ENCODE measurements around the gene CRY1.

The CRY1 gene

DNA sequence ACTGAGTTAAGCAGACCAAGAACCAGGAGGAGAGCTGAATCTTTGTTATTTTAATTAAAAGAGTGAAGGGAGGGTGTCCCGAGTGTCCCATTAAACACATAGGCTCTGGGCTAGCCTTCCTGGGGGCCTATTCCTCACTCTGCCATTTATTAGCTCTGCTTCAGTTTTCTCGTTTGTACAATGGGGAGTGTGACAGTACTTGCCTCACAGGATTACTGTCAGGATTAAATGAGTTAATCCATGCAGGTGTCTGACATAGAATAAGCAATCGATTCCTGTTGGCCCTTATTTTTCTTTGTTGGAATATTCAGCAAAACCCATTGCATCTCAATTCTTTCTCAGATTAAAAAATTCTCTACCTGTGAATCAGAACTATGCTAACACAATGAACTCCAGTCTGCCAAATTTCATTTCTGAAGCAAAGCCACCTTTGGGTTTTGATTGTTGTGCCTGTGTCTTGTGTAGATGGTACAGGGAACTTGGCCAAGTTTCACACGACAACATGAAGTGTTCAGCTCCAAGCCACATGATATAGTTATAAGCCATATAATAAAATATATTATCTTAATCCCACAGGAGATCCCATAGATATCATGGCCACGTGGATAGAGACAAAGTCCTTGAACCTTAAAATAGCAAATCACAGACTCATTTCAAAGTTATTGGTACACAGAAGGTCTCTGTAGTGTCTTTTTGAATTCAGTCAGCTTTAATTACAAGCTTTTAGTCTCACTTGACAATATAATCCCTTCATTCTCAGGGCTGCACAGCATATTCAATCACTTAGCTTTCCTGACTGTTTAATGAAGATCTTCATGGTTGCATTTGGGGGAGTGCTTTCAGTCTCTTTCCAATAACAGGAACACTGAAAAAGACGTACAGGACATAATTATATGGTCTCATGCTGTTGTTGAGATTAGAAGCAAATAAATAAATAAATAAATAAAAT, 34.4 kb upstream of the CRY1 start:
- no peaks in the 10 kb centered on the region for H3K9me3 ChIP-seq (ENCODE audit: control insufficient read depth, insufficient read depth, low read length)
- H3K27me3 ChIP-seq (ENCODE audit: control insufficient read depth, insufficient read depth, low read length) = no peaks in the 10 kb centered on the region
- no peak overlapping the region for H3K9ac ChIP-seq (ENCODE audit: low read depth, low read length)
- H3K4me3 ChIP-seq (ENCODE audit: low read depth, low read length) = no peak overlapping the region
- no peaks in the 10 kb centered on the region for H3K36me3 ChIP-seq (ENCODE audit: control insufficient read depth, insufficient read depth, low read length)
- H3K27ac ChIP-seq (ENCODE audit: low read depth, low read length) = no peak overlapping the region
- peaks cover 12% of the 10 kb centered on the region for H3K4me1 ChIP-seq (ENCODE audit: control insufficient read depth, insufficient read depth, low read length)

GRCh38 chr12:107126796-107127481, 33.6 kb upstream of the CRY1 start:
- H3K4me1 ChIP-seq (ENCODE audit: control insufficient read depth, insufficient read depth, low read length) = peaks cover 18% of the 10 kb centered on the region
- H3K27ac ChIP-seq (ENCODE audit: low read depth, low read length) = no peak overlapping the region
- no peaks in the 10 kb centered on the region for H3K9me3 ChIP-seq (ENCODE audit: control insufficient read depth, insufficient read depth, low read length)
- no peak overlapping the region for H3K9ac ChIP-seq (ENCODE audit: low read depth, low read length)
- no peaks in the 10 kb centered on the region for H3K36me3 ChIP-seq (ENCODE audit: control insufficient read depth, insufficient read depth, low read length)
- no peaks in the 10 kb centered on the region for H3K27me3 ChIP-seq (ENCODE audit: control insufficient read depth, insufficient read depth, low read length)
- no peak overlapping the region for H3K4me3 ChIP-seq (ENCODE audit: low read depth, low read length)

- Histone ChIP-seq H3K9ac (ENCODE audit: low read depth, low read length) (no peak overlapping the region), H3K4me1 (ENCODE audit: control insufficient read depth, insufficient read depth, low read length) (peaks cover 17% of the 10 kb centered on the region), H3K27me3 (ENCODE audit: control insufficient read depth, insufficient read depth, low read length) (no peaks in the 10 kb centered on the region), H3K27ac (ENCODE audit: low read depth, low read length) (no peak overlapping the region), H3K9me3 (ENCODE audit: control insufficient read depth, insufficient read depth, low read length) (no peaks in the 10 kb centered on the region), H3K36me3 (ENCODE audit: control insufficient read depth, insufficient read depth, low read length) (no peaks in the 10 kb centered on the region), H3K4me3 (ENCODE audit: low read depth, low read length) (no peak overlapping the region)
Observed at GRCh38 chr12:107125833-107126232, 32.5 kb upstream of the CRY1 start.

DNA sequence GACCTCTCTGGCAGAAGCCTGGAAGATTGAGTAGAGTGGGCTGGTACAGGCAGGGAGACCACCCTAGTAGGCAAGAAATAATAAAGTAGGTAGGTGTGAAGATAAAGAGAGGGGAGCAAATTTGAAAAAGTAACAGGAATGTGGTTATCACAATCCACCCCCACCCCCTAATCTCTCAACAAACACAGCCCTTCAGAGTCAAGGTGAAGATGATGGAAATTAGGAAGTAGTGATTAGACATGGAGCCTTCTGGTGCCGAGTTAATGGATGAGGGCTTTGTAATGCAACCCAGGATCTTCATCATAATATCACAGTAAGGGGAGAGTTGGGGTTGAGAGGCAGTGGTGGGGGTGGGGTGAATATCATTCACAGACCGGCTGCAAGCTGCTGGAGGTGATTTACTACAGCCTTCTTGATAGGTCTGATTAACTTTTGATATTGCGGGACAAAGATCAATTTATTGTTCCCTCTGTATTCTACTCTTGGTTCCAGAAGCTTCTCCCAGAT, 29.2 kb upstream of the CRY1 start:
- H3K9ac ChIP-seq (ENCODE audit: low read depth, low read length) = no peak overlapping the region
- H3K27ac ChIP-seq (ENCODE audit: low read depth, low read length) = no peak overlapping the region

DNA sequence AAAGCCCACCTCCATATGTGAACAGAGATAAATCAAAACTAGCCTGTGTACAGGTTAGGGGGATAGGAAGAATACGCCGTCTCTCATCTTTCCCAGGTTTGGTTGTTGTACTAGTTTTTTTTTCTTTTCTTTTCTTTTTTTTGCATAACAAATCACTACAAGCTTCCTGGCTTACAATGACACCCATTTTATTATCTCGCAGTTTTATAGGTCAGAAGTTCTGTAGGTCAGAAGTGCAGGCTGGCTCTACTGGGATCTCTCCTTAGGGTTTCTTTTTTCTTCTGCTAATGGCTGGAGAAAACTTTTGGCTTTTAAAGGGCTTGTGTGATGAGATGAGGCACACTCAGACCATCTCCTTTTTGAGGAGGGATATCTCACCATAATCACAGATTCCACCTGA, 25.7 kb upstream of the CRY1 start:
- Histone ChIP-seq H3K4me1 (ENCODE audit: control insufficient read depth, insufficient read depth, low read length) (peaks cover 10% of the 10 kb centered on the region), H3K27ac (ENCODE audit: low read depth, low read length) (no peak overlapping the region), H3K9me3 (ENCODE audit: control insufficient read depth, insufficient read depth, low read length) (no peaks in the 10 kb centered on the region), H3K4me3 (ENCODE audit: low read depth, low read length) (no peak overlapping the region), H3K9ac (ENCODE audit: low read depth, low read length) (no peak overlapping the region), H3K27me3 (ENCODE audit: control insufficient read depth, insufficient read depth, low read length) (no peaks in the 10 kb centered on the region), H3K36me3 (ENCODE audit: control insufficient read depth, insufficient read depth, low read length) (no peaks in the 10 kb centered on the region)

More for the DNA sequence above, 29.2 kb upstream of the CRY1 start:
- Histone ChIP-seq H3K4me1 (ENCODE audit: control insufficient read depth, insufficient read depth, low read length) (peaks cover 17% of the 10 kb centered on the region), H3K27me3 (ENCODE audit: control insufficient read depth, insufficient read depth, low read length) (no peaks in the 10 kb centered on the region), H3K4me3 (ENCODE audit: low read depth, low read length) (no peak overlapping the region), H3K36me3 (ENCODE audit: control insufficient read depth, insufficient read depth, low read length) (no peaks in the 10 kb centered on the region), H3K9me3 (ENCODE audit: control insufficient read depth, insufficient read depth, low read length) (no peaks in the 10 kb centered on the region)

- Histone ChIP-seq H3K27me3 (ENCODE audit: control insufficient read depth, insufficient read depth, low read length) (no peaks in the 10 kb centered on the region), H3K27ac (ENCODE audit: low read depth, low read length) (no peak overlapping the region), H3K9ac (ENCODE audit: low read depth, low read length) (no peak overlapping the region), H3K36me3 (ENCODE audit: control insufficient read depth, insufficient read depth, low read length) (no peaks in the 10 kb centered on the region), H3K9me3 (ENCODE audit: control insufficient read depth, insufficient read depth, low read length) (no peaks in the 10 kb centered on the region), H3K4me3 (ENCODE audit: low read depth, low read length) (no peak overlapping the region), H3K4me1 (ENCODE audit: control insufficient read depth, insufficient read depth, low read length) (peaks cover 10% of the 10 kb centered on the region)
Observed at GRCh38 chr12:107118624-107119023, 25.3 kb upstream of the CRY1 start.

GRCh38 chr12:107115119-107115518, 21.8 kb upstream of the CRY1 start:
- Histone ChIP-seq H3K27ac (ENCODE audit: low read depth, low read length) (no peak overlapping the region), H3K4me1 (ENCODE audit: control insufficient read depth, insufficient read depth, low read length) (no peaks in the 10 kb centered on the region), H3K27me3 (ENCODE audit: control insufficient read depth, insufficient read depth, low read length) (no peaks in the 10 kb centered on the region), H3K36me3 (ENCODE audit: control insufficient read depth, insufficient read depth, low read length) (no peaks in the 10 kb centered on the region), H3K9ac (ENCODE audit: low read depth, low read length) (no peak overlapping the region), H3K9me3 (ENCODE audit: control insufficient read depth, insufficient read depth, low read length) (no peaks in the 10 kb centered on the region), H3K4me3 (ENCODE audit: low read depth, low read length) (no peak overlapping the region)

GRCh38 chr12:107111314-107111713, 18.0 kb upstream of the CRY1 start:
- Histone ChIP-seq H3K27ac (ENCODE audit: low read depth, low read length) (no peak overlapping the region), H3K4me1 (ENCODE audit: control insufficient read depth, insufficient read depth, low read length) (no peaks in the 10 kb centered on the region), H3K27me3 (ENCODE audit: control insufficient read depth, insufficient read depth, low read length) (no peaks in the 10 kb centered on the region), H3K4me3 (ENCODE audit: low read depth, low read length) (no peak overlapping the region), H3K9me3 (ENCODE audit: control insufficient read depth, insufficient read depth, low read length) (no peaks in the 10 kb centered on the region), H3K9ac (ENCODE audit: low read depth, low read length) (no peak overlapping the region), H3K36me3 (ENCODE audit: control insufficient read depth, insufficient read depth, low read length) (no peaks in the 10 kb centered on the region)

GRCh38 chr12:107109726-107110719, 16.7 kb upstream of the CRY1 start:
- H3K36me3 ChIP-seq (ENCODE audit: control insufficient read depth, insufficient read depth, low read length) = no peaks in the 10 kb centered on the region

GRCh38 chr12:107108995-107109508, 15.7 kb upstream of the CRY1 start:
- Histone ChIP-seq H3K4me1 (ENCODE audit: control insufficient read depth, insufficient read depth, low read length) (no peaks in the 10 kb centered on the region), H3K4me3 (ENCODE audit: low read depth, low read length) (no peak overlapping the region), H3K27ac (ENCODE audit: low read depth, low read length) (no peak overlapping the region), H3K27me3 (ENCODE audit: control insufficient read depth, insufficient read depth, low read length) (no peaks in the 10 kb centered on the region), H3K36me3 (ENCODE audit: control insufficient read depth, insufficient read depth, low read length) (no peaks in the 10 kb centered on the region), H3K9me3 (ENCODE audit: control insufficient read depth, insufficient read depth, low read length) (no peaks in the 10 kb centered on the region), H3K9ac (ENCODE audit: low read depth, low read length) (no peak overlapping the region)

More at GRCh38 chr12:107109726-107110719, 16.7 kb upstream of the CRY1 start:
- no peak overlapping the region for H3K9ac ChIP-seq (ENCODE audit: low read depth, low read length)
- no peaks in the 10 kb centered on the region for H3K9me3 ChIP-seq (ENCODE audit: control insufficient read depth, insufficient read depth, low read length)
- no peak overlapping the region for H3K4me3 ChIP-seq (ENCODE audit: low read depth, low read length)
- H3K27ac ChIP-seq (ENCODE audit: low read depth, low read length) = no peak overlapping the region
- no peaks in the 10 kb centered on the region for H3K27me3 ChIP-seq (ENCODE audit: control insufficient read depth, insufficient read depth, low read length)
- no peaks in the 10 kb centered on the region for H3K4me1 ChIP-seq (ENCODE audit: control insufficient read depth, insufficient read depth, low read length)
